ENCODE results near the gene TMC2.

TMC2 gene

DNA sequence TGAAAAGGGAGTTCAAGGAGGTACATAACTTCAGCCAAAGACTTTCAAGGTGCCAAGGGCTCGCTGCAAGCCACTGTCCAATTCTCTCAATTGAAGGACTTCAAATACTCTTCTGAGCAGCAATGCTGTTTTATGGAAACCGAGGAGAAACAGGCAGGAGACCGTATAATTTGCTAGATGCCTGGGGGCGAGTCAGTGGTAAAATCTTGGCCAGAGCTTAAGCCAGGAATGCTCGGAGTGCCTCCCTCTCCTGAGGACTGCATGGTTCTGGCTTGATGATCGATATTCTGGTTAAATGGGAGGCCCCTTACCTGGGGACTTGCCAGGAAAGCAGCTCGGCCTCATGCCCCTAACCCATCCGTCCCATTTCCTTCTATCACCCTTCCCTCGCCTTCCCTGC is 80.3 kb downstream of the TMC2 start:
- CTCF ChIA-PET = no interaction called here
- TF ChIP-seq NFRKB (IDR thresholded peaks at IDR 0.05) = no peak
- no peak for TF ChIP-seq ZNF384 (IDR thresholded peaks at IDR 0.05)
- TF ChIP-seq CTBP1 (IDR thresholded peaks at IDR 0.05; ENCODE audit: borderline replicate concordance) = no peak
- no peak for TF ChIP-seq LEF1 (IDR thresholded peaks at IDR 0.05; ENCODE audit: borderline replicate concordance)
- TF ChIP-seq ARNT (IDR thresholded peaks at IDR 0.05) = no peak
- no peak for TF ChIP-seq SUZ12 (IDR thresholded peaks at IDR 0.05)
- no peak for TF ChIP-seq SP1 (IDR thresholded peaks at IDR 0.05)
- TF ChIP-seq FOXA1 (IDR thresholded peaks at IDR 0.05) = no peak
- TF ChIP-seq TARDBP (IDR thresholded peaks at IDR 0.05) = no peak
- TF ChIP-seq L3MBTL2 (conservative IDR thresholded peaks at IDR 0.05) = no peak
- no peak for TF ChIP-seq FOXK2 (IDR thresholded peaks at IDR 0.05)
- TF ChIP-seq ELF4 (IDR thresholded peaks at IDR 0.05) = no peak
- TF ChIP-seq HDGF (IDR thresholded peaks at IDR 0.05; ENCODE audit: borderline replicate concordance) = no peak
- POLR2A ChIA-PET = no interaction called here

GRCh38 chr20:2617099-2617714 is 80.8 kb downstream of the TMC2 start:
- no peak for DNase-seq (ENCODE audit: extremely low spot score)
- ChIA-PET POLR2A (no interaction called here), CTCF (no interaction called here)
- TF ChIP-seq FOXK2 (IDR thresholded peaks at IDR 0.05) (no peak), TARDBP (IDR thresholded peaks at IDR 0.05) (no peak), ARNT (IDR thresholded peaks at IDR 0.05) (no peak), HDGF (IDR thresholded peaks at IDR 0.05; ENCODE audit: borderline replicate concordance) (no peak), L3MBTL2 (conservative IDR thresholded peaks at IDR 0.05) (no peak), SP1 (IDR thresholded peaks at IDR 0.05) (no peak), ZNF384 (IDR thresholded peaks at IDR 0.05) (no peak), BHLHE40 (IDR thresholded peaks at IDR 0.05; ENCODE audit: borderline replicate concordance) (no peak), NFRKB (IDR thresholded peaks at IDR 0.05) (no peak), CTBP1 (IDR thresholded peaks at IDR 0.05; ENCODE audit: borderline replicate concordance) (no peak), SUZ12 (IDR thresholded peaks at IDR 0.05) (no peak), LEF1 (IDR thresholded peaks at IDR 0.05; ENCODE audit: borderline replicate concordance) (no peak), ELF4 (IDR thresholded peaks at IDR 0.05) (no peak), FOXM1 (IDR thresholded peaks at IDR 0.05; ENCODE audit: borderline replicate concordance) (no peak), FOXA1 (IDR thresholded peaks at IDR 0.05) (no peak)
- TF ChIP-seq, protein P1, sequence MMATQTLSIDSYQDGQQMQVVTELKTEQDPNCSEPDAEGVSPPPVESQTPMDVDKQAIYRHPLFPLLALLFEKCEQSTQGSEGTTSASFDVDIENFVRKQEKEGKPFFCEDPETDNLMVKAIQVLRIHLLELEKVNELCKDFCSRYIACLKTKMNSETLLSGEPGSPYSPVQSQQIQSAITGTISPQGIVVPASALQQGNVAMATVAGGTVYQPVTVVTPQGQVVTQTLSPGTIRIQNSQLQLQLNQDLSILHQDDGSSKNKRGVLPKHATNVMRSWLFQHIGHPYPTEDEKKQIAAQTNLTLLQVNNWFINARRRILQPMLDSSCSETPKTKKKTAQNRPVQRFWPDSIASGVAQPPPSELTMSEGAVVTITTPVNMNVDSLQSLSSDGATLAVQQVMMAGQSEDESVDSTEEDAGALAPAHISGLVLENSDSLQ (IDR thresholded peaks at IDR 0.05) = no peak

More for the DNA sequence above, 80.3 kb downstream of the TMC2 start:
- DNase-seq (ENCODE audit: extremely low spot score) = no peak

GRCh38 chr20:2618815-2619214 is 82.4 kb downstream of the TMC2 start:
- TF ChIP-seq LEF1 (IDR thresholded peaks at IDR 0.05; ENCODE audit: borderline replicate concordance) = no peak
- TF ChIP-seq ELF4 (IDR thresholded peaks at IDR 0.05) = no peak
- CTCF ChIA-PET = no interaction called here
- DNase-seq (ENCODE audit: extremely low spot score) = no peak
- POLR2A ChIA-PET = no interaction called here

- POLR2A ChIA-PET = no interaction called here
- CTCF ChIA-PET = no interaction called here
- TF ChIP-seq FOXM1 (IDR thresholded peaks at IDR 0.05; ENCODE audit: borderline replicate concordance) (no peak), TARDBP (IDR thresholded peaks at IDR 0.05) (no peak), HDGF (IDR thresholded peaks at IDR 0.05; ENCODE audit: borderline replicate concordance) (no peak), L3MBTL2 (conservative IDR thresholded peaks at IDR 0.05) (no peak), SP1 (IDR thresholded peaks at IDR 0.05) (no peak), LEF1 (IDR thresholded peaks at IDR 0.05; ENCODE audit: borderline replicate concordance) (no peak), BHLHE40 (IDR thresholded peaks at IDR 0.05; ENCODE audit: borderline replicate concordance) (no peak), ZNF384 (IDR thresholded peaks at IDR 0.05) (no peak), FOXA1 (IDR thresholded peaks at IDR 0.05) (no peak), CTBP1 (IDR thresholded peaks at IDR 0.05; ENCODE audit: borderline replicate concordance) (no peak), ELF4 (IDR thresholded peaks at IDR 0.05) (no peak), ARNT (IDR thresholded peaks at IDR 0.05) (no peak), FOXK2 (IDR thresholded peaks at IDR 0.05) (no peak), NFRKB (IDR thresholded peaks at IDR 0.05) (no peak), SUZ12 (IDR thresholded peaks at IDR 0.05) (no peak)
- TF ChIP-seq, protein P1 (IDR thresholded peaks at IDR 0.05) = no peak
- DNase-seq (ENCODE audit: extremely low spot score) = no peak
Measured at GRCh38 chr20:2619337-2619736, 83.0 kb downstream of the TMC2 start.

GRCh38 chr20:2619961-2620595 is 83.7 kb downstream of the TMC2 start:
- CTCF ChIA-PET = no interaction called here

More at GRCh38 chr20:2619961-2620595, 83.7 kb downstream of the TMC2 start:
- DNase-seq (ENCODE audit: extremely low spot score) = no peak
- TF ChIP-seq BHLHE40 (IDR thresholded peaks at IDR 0.05; ENCODE audit: borderline replicate concordance) (no peak), ARNT (IDR thresholded peaks at IDR 0.05) (no peak), HDGF (IDR thresholded peaks at IDR 0.05; ENCODE audit: borderline replicate concordance) (no peak), CTBP1 (IDR thresholded peaks at IDR 0.05; ENCODE audit: borderline replicate concordance) (no peak), TARDBP (IDR thresholded peaks at IDR 0.05) (no peak), FOXA1 (IDR thresholded peaks at IDR 0.05) (no peak), FOXK2 (IDR thresholded peaks at IDR 0.05) (no peak), ELF4 (IDR thresholded peaks at IDR 0.05) (no peak), NFRKB (IDR thresholded peaks at IDR 0.05) (no peak), FOXM1 (IDR thresholded peaks at IDR 0.05; ENCODE audit: borderline replicate concordance) (no peak)
- TF ChIP-seq, protein P1 (IDR thresholded peaks at IDR 0.05) = no peak
- POLR2A ChIA-PET = no interaction called here

All from HEK293T (cell line).